ENCODE measurements around the gene OPN1SW.

OPN1SW gene

GRCh38 chr7:128788446-128789412 is 13.1 kb upstream of the OPN1SW start:
- ATAC-seq (replicated peaks) (no peak), DNase-seq (no peak)
- H3K36me3 Mint-ChIP-seq, result peaks cover 0 to 1% of the 10 kb centered on the region in 2 donors
- H3K27me3 Mint-ChIP-seq, result no peaks in the 10 kb centered on the region
- no peak overlapping the region for H3K4me3 Mint-ChIP-seq
- no peak overlapping the region for H3K27ac Mint-ChIP-seq
- peaks cover 0 to 2% of the 10 kb centered on the region in 2 donors for H3K9me3 Mint-ChIP-seq
- peaks cover 5 to 7% of the 10 kb centered on the region in 2 donors for H3K4me1 Mint-ChIP-seq

DNA sequence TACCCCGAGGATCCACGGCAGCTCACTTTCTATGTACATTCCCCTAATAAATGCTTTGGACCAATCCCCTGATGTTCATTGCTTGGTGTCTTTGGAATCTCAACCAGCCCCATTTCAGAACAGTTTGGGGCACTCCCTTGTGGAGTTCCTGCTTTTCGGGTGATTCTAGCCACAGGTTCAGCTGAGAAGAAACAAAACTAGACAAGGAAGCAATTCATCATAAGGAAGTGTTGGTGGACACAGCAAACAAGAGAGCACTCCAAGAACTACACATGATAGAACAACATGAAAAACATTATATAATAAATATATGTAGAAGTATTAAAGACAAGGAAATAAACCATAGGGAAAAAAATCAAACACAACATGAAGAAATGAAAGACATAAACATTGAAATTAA is 10.1 kb upstream of the OPN1SW start:
- no peaks in the 10 kb centered on the region for H3K27me3 Mint-ChIP-seq
- no peak for ATAC-seq (replicated peaks)

GRCh38 chr7:128783143-128783861 is 7.7 kb upstream of the OPN1SW start:
- Mint-ChIP-seq H3K36me3 (no peaks in the 10 kb centered on the region), H3K4me1 (no peaks in the 10 kb centered on the region), H3K27ac (peak overlapping the region; percentile 74), H3K9me3 (peaks cover 0 to 3% of the 10 kb centered on the region in 2 donors), H3K27me3 (no peaks in the 10 kb centered on the region), H3K4me3 (no peak overlapping the region)
- DNase-seq (no peak), ATAC-seq (replicated peaks) (peak in 1 of 2 donors; percentile 33)

More for the DNA sequence above, 10.1 kb upstream of the OPN1SW start:
- H3K36me3 Mint-ChIP-seq, result peaks cover 0 to 1% of the 10 kb centered on the region in 2 donors
- no peak for DNase-seq
- no peak overlapping the region for H3K4me3 Mint-ChIP-seq
- H3K27ac Mint-ChIP-seq, result no peak overlapping the region
- H3K9me3 Mint-ChIP-seq, result peaks cover 0 to 2% of the 10 kb centered on the region in 2 donors
- H3K4me1 Mint-ChIP-seq, result peaks cover 4 to 5% of the 10 kb centered on the region in 2 donors

DNA sequence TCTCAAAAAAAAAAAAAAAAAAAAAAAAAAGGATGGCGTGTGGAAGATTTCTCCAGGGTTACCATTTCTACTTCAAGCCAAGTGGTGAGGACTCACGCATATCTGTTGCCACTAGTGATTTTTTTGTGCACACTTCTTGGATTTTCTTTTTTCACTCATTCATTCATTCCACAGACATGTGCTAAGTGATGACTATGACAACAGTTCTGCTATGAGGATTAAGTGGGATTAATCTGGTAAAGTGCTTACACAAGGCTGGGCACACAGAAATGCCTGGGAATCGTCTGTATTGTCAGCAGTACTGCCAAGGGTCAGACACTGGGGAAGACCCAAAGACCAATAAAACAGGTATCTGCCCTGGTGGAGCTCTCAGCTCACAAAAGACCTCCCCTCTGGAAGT is 6.3 kb upstream of the OPN1SW start:
- H3K4me1 Mint-ChIP-seq, result peaks cover 0 to 10% of the 10 kb centered on the region in 2 donors
- ATAC-seq (replicated peaks) (no peak), DNase-seq (no peak)
- H3K9me3 Mint-ChIP-seq, result peaks cover 7 to 10% of the 10 kb centered on the region in 2 donors
- H3K27me3 Mint-ChIP-seq, result peaks cover 0 to 4% of the 10 kb centered on the region in 2 donors
- H3K27ac Mint-ChIP-seq, result no peak overlapping the region
- no peak overlapping the region for H3K4me3 Mint-ChIP-seq
- H3K36me3 Mint-ChIP-seq, result peaks cover 0 to 7% of the 10 kb centered on the region in 2 donors

DNA sequence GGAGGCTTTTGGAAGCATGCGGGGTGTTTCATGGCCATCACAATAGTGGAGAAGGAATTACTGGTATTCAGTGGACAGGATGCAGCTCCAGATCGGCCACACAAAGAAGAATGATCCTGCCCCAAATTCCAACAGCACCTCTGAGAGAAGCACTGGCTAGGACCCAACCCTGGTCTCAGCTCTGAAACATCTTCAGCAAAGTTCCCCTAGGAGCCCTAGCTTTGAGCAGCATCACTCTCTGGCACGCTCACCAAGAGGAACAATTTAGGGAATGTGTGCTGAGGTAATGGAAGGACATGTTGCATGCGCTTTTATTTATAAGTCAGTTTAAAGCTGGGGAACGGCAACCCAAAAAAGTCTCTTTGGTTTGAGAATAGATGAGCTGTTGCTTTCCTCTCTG is 5.5 kb upstream of the OPN1SW start:
- Mint-ChIP-seq H3K4me1 (peaks cover 0 to 10% of the 10 kb centered on the region in 2 donors), H3K4me3 (no peak overlapping the region), H3K36me3 (peaks cover 0 to 7% of the 10 kb centered on the region in 2 donors), H3K9me3 (peaks cover 7 to 10% of the 10 kb centered on the region in 2 donors), H3K27me3 (peaks cover 0 to 4% of the 10 kb centered on the region in 2 donors), H3K27ac (no peak overlapping the region)
- ATAC-seq (replicated peaks), result no peak
- DNase-seq, result no peak

- Mint-ChIP-seq H3K4me3 (no peak overlapping the region), H3K27ac (no peak overlapping the region), H3K36me3 (peaks cover 16 to 21% of the 10 kb centered on the region in 2 donors), H3K4me1 (peaks cover 0 to 10% of the 10 kb centered on the region in 2 donors), H3K9me3 (peaks cover 7 to 10% of the 10 kb centered on the region in 2 donors), H3K27me3 (peaks cover 0 to 4% of the 10 kb centered on the region in 2 donors)
- ATAC-seq (replicated peaks) (no peak), DNase-seq (no peak)
These were observed 3.4 kb upstream of the OPN1SW start for GRCh38 chr7:128778946-128779345.

DNA sequence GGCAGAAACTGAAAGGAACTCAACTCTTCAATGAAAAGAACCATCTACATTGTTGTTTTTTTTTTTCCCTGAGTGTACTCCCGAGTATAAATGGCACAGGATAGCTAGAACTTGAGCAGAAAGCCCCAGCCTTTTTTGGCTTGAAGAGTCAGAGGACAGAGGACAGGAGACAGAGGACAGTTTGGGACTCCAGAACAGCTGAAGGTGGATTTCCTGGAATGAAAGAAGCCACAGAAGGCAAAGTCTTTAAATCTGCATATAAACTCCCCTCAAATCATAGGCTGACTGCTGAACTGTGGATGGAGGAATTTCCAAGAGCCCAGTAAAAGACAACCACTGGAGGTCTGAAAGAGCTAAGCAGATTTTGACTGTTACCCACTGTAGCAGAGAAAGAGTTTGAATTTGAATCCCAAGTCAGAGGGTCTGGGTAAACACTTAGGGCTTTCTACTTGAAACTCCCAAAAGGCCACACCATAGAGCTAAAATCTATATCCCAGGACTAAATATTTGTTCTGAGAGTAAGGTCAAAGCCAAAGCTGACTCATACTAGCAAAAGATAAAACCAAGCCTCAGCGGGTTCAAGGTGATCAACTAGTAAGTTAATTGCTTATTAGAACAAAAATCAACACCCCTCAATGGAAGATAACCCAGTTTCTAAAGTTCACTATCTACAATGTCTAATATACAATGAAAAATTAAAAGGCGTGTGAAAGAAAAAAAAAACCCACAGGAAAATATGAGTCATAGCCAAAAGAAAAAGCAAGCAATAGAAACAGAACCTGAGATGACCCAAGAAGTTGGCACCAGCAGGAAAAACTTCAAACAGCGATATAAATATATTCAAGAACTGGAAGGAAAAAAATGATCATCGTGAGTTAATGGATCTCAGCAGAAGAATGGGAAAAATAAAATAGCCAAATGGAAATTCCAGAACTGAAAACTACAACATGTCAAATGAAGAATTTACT is 1.8 kb upstream of the OPN1SW start:
- H3K27ac Mint-ChIP-seq, result peak overlapping the region; percentile 31
- peaks cover 0 to 10% of the 10 kb centered on the region in 2 donors for H3K4me1 Mint-ChIP-seq

DNA sequence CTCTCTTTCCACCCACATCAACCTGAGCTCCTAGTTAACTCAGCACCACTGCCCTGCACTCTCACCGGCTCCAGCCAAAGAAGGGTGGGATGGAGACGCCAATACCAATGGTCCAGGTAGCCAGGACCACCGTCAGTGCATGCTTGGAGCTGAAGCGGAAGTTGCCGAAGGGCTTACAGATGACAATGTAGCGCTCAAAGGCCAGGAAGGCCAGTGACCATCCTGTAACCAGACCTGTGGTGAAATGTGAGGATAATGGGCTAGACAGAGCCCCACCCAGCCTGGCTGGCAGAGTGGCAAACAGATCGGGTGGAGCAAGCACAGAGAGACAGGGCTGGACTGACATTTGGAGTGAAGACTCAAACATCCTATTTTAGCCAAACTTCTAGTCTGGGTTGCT is 673 bp downstream of the OPN1SW start:
- ATAC-seq (replicated peaks) (no peak), DNase-seq (no peak)
- Mint-ChIP-seq H3K27me3 (peaks cover 0 to 4% of the 10 kb centered on the region in 2 donors), H3K4me3 (no peak overlapping the region), H3K36me3 (peaks cover 26 to 50% of the 10 kb centered on the region in 2 donors), H3K27ac (peak overlapping the region; percentile 51), H3K9me3 (peaks cover 7 to 10% of the 10 kb centered on the region in 2 donors), H3K4me1 (peaks cover 0 to 10% of the 10 kb centered on the region in 2 donors)

More for the DNA sequence above, 1.8 kb upstream of the OPN1SW start:
- Mint-ChIP-seq H3K4me3 (no peak overlapping the region), H3K27me3 (peaks cover 0 to 4% of the 10 kb centered on the region in 2 donors), H3K36me3 (peaks cover 16 to 31% of the 10 kb centered on the region in 2 donors), H3K9me3 (peaks cover 7 to 10% of the 10 kb centered on the region in 2 donors)
- DNase-seq (no peak), ATAC-seq (replicated peaks) (no peak)

- Mint-ChIP-seq H3K27ac (peak overlapping the region; percentile 2), H3K27me3 (peaks cover 0 to 4% of the 10 kb centered on the region in 2 donors), H3K36me3 (peaks cover 26 to 58% of the 10 kb centered on the region in 2 donors), H3K4me3 (no peak overlapping the region), H3K4me1 (peaks cover 0 to 10% of the 10 kb centered on the region in 2 donors), H3K9me3 (peaks cover 7 to 9% of the 10 kb centered on the region in 2 donors)
- DNase-seq (no peak), ATAC-seq (replicated peaks) (no peak)
These were observed 1.4 kb downstream of the OPN1SW start for GRCh38 chr7:128774029-128774689.

DNA sequence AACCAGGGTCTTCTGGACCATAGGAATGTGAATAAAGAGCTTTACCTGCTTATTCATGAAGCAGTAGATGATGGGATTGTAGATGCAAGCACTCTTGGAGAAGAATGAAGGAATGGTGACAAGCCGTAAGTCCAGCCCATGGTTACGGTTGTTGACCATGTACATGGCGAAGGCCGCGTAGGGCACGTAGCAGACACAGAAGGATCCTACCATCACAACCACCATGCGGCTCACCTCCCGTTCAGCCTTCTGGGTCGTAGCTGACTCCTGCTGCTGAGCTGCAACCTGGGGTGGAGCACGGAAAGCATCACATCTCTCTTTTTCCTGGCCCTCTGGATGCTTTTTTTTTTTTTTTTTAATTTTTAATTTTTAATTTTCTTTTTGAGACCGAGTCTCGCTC is 2.0 kb downstream of the OPN1SW start:
- Mint-ChIP-seq H3K9me3 (peaks cover 7 to 9% of the 10 kb centered on the region in 2 donors), H3K4me1 (peaks cover 0 to 10% of the 10 kb centered on the region in 2 donors), H3K27ac (no peak overlapping the region), H3K4me3 (no peak overlapping the region), H3K36me3 (peaks cover 26 to 62% of the 10 kb centered on the region in 2 donors), H3K27me3 (peaks cover 0 to 4% of the 10 kb centered on the region in 2 donors)
- no peak for DNase-seq
- ATAC-seq (replicated peaks), result no peak

- ATAC-seq (replicated peaks) (no peak), DNase-seq (no peak)
- Mint-ChIP-seq H3K27me3 (no peaks in the 10 kb centered on the region), H3K4me3 (no peak overlapping the region), H3K9me3 (peaks cover 0 to 2% of the 10 kb centered on the region in 2 donors), H3K27ac (no peak overlapping the region), H3K4me1 (no peaks in the 10 kb centered on the region), H3K36me3 (peaks cover 34 to 62% of the 10 kb centered on the region in 2 donors)
These were observed 5.4 kb downstream of the OPN1SW start for GRCh38 chr7:128770233-128770632.

GRCh38 chr7:128767475-128768110 is 8.0 kb downstream of the OPN1SW start:
- Mint-ChIP-seq H3K27me3 (no peaks in the 10 kb centered on the region), H3K27ac (no peak overlapping the region), H3K4me3 (no peak overlapping the region), H3K4me1 (no peaks in the 10 kb centered on the region), H3K36me3 (peaks cover 26 to 51% of the 10 kb centered on the region in 2 donors), H3K9me3 (no peaks in the 10 kb centered on the region)
- ATAC-seq (replicated peaks) (no peak), DNase-seq (no peak)

GRCh38 chr7:128763541-128763940 is 12.1 kb downstream of the OPN1SW start:
- Mint-ChIP-seq H3K27ac (no peak overlapping the region), H3K4me3 (no peak overlapping the region), H3K36me3 (peaks cover 29% of the 10 kb centered on the region in 2 donors), H3K9me3 (no peaks in the 10 kb centered on the region), H3K4me1 (no peaks in the 10 kb centered on the region), H3K27me3 (no peaks in the 10 kb centered on the region)
- ATAC-seq (replicated peaks) (no peak), DNase-seq (no peak)
